HG03097 (cell line): ENCODE data around the gene DTHD1.

Source experiments
- ATAC-seq: cut with Tn5 transposase; IDR thresholded peaks from one replicate; pipeline ENCODE4 v1.9.1; 2021; ENCODE audit not compliant: unreplicated experiment, low FRiP score

Gene DTHD1

DNA sequence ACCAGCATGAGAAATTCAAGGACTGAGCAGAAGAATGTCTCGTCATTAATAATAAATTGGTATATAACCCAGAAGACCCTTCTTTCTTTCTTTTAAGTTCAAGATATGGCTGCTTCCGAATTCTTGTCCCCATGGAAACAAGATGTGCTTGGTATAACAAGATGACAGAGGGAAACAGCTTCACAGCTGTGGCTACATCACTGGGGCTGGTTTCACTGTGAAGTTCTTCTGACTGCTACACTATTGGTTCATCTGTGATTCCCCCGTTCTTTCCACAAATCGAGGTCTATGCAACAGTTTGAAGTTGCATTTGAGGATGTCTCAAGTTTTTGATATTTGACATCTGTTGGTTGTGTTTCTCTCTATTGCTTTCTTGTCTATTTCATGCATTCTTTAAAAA, 12.3 kb upstream of the DTHD1 start:
- ATAC-seq, result no peak

DNA sequence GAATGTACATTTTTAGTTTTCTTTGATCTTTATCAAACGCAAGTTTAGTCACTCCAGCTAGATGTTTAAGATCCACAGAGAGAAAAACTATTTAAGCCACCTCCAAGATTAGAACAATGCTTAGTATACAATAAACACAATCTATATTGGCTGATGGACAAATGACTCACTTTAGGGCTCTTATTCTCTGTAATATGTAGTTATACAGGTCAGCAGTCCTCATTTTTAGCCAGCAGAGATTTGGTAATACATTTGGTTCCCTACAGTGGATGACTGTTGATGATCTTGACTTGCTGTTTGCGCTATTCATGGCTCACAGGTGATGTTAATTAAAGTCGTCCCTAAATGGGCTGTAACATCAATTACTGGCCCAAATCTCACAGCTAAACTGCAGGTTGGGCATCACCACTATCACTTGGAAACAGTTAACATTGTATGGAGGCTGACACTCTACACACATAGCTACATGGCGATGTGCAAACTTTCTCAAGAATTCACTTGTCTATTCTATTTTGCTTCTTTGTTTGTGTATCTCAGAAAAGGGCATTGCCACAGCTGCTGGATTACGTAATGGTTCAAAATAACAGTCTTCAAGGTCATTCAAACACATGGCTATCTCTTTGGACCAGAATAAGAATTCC, 11.8 kb upstream of the DTHD1 start:
- no peak for ATAC-seq

DNA sequence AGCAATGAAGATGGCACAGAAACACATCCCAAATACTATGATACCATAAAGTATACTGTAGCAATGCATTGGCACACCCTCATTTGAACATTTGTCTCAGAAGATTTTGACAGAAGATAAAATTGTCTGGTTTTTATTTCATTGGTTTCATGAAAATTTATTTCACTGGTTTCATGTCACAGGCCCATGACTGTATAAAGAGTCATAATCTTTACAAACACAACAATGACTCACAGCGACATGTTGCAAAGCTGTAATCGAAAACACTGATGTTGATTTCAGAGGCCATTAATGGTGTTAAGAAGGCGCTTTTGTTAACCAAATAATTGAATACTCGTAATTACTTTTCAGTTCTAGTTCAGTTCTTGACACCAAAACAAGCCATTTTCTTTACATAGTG, 8.1 kb upstream of the DTHD1 start:
- ATAC-seq, result no peak

DNA sequence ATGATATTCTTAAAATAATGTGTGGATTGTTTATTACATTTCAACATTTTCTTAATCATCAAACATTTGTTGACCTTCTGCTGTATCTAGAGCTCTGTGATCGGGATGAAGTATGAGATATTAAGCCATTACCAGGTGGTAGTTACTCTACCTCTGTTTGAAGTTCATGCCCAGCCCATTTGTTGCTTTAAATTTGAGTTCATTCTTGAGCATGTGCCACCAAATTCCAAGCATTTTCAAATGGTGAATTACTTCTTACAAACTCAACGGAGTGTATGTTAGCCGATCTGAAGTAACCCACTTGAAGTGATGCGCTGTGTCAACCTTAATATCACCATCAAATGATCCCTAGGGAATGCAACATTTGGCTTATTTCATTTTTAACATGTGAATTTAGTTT, 7.3 kb upstream of the DTHD1 start:
- ATAC-seq, result no peak

DNA sequence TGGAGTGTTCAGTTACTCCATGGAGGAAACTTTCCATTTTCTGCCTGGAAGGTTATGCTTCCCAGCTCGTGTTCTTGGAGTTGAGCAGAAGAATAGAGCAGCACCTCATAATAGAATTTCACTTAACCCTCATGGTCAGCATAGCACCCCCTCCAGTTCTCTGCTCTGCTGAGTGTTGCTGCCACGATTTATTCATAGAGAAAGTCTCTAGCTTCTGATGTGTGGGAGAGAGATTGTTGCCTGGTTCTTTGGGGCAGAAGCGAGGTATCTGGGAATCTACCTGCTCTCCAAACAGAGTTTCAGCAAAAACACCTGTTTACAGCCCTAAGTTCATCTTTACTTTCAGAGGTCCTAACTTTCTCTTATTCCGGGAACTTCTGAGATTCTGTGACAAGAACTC, 3.9 kb upstream of the DTHD1 start:
- ATAC-seq, result no peak

DNA sequence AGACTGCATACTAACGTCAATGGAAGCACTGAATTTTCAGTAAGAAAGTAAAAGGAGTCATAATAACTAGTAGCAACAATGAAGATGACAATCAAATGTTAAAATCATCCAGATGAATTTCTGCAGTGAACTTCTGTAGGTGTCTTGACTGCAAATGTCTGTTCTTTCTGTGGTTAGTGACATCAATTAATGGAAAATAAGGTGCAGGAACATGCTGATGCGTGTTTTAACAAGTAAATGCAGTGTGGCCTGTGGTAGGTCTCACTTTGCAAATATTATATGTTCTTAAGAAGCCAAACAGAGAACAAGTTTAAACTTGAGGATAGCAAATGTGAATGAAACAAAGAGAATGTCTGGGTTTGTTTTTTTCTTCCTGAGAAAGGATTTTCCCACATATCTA, 2.6 kb upstream of the DTHD1 start:
- ATAC-seq, result no peak

DNA sequence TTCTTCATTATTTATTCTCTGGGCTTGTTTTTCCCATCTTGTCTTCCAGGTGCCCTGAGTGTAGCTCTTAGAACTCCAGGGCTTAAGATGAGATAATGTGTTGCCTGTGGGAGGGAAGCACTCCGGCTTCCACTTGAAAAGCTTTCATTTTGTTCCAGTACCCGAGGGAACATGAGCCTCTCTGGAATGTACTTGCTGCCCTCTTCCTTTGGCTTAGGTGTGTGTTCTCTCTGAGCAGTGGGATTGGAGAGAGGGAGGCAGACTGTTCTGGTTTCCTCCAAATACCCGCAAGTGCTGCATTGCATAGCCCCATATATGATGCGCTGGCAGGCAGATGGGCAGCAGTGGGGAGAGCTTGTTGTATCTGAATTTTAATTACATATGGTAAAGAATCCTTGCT, 861 bp upstream of the DTHD1 start:
- no peak for ATAC-seq

DNA sequence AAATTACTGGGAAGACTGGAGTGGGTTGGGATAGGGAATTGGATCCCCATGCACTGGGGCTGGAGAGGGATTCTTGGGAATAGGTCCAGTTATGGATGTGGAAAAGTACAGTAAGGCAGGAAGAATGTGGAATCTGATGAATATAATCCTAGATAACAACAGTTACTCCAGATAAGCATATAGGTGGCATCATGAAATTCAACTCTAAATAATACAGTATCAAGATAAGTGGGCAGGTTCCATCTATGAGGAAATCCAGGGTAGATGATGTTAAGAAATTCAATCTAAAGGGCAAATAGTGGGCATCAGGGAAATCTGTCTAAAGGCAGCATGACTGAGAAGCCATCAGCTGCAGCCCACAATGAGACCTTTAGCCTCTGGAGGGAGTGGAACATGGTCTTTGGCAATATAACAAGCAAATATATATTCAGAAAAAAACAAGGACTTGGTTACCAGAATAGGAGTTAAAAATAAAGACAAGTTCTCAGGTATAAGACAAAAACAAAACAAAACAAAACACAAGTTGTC, 1.2 kb downstream of the DTHD1 start:
- ATAC-seq, result no peak

DNA sequence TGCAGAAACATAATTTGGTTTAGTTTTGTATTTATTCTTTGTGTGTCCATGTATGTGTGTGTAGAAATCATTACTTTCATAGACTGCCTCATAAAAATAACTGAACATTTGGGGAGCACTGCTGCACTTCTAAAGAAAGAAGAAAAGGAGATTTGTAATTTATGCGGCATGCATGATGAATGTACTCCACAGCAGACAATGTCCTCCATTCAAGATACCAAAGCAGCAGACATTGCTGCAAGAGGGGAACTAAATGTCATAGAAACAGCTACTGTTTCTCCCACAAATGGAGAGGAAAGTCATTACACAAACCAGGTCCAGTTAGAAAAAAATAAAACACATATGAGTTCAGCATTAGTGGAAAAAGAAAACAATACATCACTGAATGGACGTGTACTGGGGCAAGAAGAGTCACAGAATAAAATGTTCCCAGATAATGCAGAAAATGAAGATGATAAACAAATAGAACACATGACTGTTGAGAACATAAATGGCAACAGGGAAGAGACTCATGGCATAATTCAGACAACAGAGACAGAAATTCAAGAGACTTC, 2.6 kb downstream of the DTHD1 start:
- ATAC-seq, result no peak

DNA sequence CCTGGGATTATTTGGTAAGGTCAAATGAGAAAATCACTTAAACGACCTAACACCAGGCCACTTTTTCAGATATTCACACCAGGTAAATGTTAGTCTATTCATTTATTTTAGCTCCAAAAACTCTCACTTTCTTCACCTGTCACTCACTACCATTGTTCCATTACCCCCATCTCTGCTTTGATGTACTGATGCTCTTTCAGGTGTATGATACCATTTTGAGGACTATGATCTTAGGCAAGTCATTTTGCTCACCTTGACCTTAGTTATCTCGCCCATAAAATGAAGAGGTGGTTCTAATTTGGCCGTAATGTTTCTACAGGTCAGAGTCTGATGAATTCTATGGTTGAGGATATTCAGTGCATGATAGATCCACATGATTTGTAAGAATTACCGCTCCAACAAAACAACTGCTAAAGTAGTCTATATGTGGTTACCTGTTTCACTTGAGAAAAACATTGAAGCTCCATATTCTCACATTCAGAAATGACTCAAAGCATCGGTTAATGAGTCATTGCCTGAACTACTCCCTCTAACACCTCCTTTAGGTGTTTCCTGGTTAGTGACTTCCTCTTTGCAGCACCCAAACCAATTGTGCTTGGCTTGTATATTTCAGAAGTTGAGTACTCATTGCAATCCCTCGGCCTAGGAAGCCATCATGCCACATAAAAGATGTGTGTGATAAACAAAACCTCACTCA, 4.5 kb downstream of the DTHD1 start:
- ATAC-seq, result peak; percentile 97

DNA sequence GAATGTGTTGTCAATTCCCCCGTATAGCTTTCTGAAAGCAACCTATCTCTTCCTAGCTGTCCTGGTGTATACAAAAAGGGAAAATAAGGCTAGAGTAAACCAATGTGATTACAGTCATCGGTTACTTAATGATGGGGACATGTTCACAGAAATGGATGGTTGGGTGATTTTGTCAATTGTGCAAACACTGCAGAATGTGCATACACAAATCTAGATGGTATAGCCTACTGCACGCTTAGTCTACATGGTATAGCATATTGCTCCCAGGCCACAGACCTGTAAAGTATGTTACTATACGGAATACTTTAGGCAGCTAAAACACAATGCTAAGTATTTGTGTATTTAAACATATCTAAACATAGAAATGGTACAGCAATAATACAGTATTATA, 5.1 kb downstream of the DTHD1 start:
- ATAC-seq, result no peak

DNA sequence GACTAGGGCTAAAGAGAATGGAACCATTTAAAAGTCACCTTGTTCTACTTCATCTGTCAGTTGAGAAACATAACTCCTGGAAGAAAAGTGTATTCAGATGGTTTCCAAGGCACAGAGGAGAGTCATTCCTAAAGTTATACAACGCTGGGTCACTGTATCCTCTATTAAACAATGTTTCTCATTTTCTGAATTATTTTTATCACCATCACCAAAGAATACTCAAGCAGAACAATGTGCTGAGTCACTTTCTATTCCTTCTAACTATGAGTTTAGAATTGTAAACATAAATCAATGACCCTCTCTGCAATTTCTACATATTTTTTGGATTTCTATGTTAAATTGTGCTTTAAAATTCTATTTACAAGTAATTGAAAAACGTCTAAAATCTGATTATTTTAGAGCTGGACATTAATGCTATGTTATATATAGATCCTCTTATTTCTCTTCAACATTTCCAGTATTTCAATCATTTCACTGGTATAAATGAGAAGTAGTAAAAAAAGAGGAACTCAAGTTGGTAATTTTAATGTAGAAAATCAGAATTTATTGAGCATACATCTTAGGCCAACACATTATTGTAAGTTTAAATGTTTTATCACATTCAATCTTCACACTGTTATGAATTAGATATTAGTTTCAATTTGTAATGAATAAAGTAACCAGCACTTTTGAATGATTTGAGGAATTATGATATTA, 7.5 kb downstream of the DTHD1 start:
- ATAC-seq, result no peak

DNA sequence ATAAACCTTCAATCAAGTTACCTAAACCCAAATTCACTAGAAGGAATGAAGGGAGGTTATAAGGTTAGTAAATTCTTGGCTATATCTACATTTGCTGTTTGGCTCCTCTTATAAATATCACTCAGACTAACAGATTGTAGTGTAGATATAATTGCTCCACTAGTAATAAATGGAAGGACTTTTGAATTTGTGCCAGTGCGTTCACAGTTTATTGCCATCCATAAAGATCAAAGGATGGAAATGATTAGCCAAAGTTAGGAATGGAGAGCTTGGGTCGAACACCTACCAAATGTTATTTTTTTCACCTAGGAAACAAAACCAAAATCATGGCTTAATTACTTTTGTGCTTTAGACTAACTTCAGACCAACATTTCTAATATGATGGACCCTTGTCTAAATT, 9.2 kb downstream of the DTHD1 start:
- no peak for ATAC-seq

DNA sequence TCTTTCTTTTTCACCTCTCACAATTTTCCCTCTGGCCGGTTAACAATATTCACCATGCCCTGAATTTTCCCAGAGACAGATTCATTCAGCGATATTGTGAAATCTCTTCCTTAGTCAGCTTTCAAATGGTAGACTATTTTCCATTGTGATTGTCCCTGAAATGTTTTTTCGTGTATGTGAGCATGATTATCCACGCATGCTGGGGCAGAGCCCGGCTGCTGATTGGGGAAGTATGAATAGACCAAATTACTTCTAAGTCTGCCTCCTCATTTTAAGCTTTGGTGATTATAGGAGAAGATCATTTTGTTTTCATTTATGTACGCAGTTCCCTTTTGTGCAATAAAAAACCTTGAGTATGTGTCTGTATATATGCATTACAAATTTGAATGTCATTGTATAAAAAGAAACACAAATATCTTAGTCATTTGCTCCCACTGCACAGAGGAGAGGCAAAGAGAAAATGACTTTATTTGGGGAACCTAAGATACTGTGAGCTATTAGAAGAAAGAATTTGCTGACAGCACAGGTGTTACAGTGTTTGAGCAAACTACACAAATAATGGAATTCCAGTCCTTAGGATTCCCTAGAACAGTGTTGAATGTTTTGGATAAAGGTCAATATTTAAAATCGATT, 11.3 kb downstream of the DTHD1 start:
- ATAC-seq, result no peak

DNA sequence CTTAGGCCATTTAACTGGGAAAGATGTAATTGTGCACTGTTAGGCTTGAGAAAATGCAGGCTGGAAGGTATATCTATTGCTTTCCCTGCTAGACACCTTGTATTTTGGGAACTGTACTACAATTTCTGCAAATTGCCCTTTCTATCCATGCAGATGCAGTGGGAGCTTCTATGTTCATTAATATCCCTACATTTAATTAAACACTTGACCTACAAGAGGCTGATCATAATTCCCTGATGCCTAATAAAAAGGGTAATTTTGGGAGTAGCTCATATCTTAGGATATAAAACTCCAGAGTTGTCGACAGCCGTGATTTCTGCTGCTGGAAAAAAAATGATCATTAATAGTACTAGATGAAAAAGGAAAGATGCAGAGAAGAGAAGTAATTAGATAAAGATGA, 19.7 kb downstream of the DTHD1 start:
- no peak for ATAC-seq

DNA sequence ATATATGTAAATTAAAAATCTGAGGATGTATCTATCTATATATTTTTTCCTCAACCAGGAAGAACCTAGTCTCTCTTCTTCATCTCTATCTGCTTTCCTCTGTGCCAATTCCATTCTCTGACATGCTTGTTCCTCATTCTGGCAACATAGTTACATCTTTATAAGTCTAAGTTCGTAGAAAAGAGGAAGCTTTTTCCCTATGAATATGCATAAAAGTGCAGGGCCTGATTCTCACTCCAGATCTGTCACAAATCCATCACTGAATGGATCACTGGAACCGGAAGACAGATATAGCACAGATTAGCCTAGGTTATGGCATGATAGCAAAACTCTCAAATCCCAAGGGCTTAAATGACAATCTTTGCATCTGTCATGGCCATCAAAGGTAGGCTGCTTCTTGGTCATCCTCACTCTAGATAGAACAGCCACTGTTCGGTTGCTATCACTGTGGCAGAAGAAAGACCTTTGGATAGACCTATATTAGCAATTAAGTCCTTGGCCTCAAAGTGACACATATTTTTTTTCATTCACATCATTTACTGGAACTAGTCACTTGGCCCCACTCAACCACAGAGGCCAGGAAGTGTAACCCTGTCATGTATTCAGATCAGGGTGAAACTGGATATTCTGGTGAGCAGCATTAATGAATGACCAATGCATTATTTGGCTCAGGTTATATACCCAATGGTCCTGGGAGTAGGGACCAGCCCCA, 22.2 kb downstream of the DTHD1 start:
- peak; percentile 94 for ATAC-seq

DNA sequence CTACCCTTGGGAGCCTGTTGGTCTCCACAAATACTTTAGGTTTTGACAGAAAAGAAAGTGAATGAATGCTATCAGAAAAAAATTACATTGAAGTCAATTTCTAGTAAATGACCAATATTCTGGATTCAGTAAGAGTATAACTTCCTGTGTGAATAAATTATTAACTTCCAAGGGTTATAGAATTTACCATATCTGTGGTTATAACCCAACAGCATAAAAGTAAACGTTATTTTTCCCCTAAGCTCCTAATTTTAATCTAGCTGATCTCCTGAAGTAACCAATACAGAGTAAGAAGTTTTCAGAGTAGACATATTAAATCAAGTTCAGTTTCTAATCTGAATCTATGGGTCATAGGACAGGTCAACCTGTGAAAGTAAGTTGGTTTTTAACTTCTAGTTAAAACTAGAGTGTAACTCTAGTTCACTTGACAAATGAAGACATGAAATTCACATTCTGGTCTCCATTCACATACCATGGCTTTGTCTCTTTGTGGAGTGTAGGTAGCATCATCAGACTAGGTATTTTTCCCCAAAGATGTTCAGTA, 22.8 kb downstream of the DTHD1 start:
- ATAC-seq, result no peak

DNA sequence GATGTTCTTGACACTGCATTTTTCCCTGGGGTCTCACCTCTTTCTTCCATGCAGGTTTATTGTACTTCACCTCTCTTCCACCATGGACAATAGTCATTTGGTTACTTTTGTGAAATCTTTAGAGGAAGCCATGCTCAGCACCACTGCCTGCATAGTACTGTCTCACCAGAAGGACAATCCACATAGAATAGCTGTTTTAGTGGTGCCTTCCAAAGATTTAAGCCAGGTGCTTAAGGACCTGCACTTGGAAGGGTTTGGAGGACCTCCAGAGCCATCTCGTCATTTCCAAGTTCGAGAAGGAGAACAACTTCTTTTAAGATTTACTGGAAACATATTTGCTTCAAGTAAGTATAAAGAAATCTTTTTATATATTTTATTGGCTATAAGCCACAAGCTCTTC, 26.7 kb downstream of the DTHD1 start:
- no peak for ATAC-seq

DNA sequence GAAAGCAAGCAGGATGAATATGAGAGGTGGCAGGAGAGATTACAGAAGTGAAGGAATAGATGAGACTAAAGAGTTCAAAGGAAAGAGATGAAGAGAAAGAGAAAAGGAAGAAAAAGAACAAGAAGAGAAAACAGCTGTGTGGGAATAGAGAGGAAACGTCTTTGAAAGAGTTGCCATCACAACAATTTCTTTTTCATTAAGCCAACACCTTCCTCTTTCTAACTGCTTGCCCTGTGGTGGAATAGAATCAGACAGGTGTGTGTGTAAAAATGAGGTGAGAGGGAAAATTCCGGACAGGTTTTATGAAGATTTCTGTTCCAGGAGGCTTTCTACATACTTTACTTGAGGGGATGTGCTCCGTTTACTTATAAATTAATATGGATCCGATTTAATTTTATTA, 28.8 kb downstream of the DTHD1 start:
- ATAC-seq, result no peak

DNA sequence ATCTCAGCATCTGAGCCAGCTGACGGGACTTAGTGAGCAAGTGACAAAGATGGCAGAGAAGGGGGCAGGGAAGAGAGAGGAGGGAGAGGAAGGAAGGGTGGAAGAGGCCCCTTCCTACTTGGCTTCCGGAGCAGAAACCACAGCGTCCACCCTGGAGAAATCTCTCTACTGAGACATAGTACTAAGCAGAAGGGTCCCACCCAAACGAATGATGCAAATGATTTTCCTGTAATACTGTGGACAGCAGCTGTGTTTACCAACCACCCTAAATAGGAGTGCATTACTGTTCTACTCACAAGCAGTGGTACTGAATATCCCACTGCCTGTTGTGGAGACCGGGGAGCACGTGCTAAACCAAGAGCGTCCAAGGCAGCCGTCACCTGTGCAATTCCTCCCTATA, 29.4 kb downstream of the DTHD1 start:
- peak; percentile 91 for ATAC-seq
